Measurements from ENCODE around the gene NCOA1.

GRCh38 chr2:24469148-24469650 is 21.9 kb upstream of the NCOA1 start:
- no peak for TF ChIP-seq CTCF (IDR thresholded peaks at IDR 0.05; ENCODE audit: poor library complexity, severe bottlenecking)
- no peak for TF ChIP-seq EP300 (conservative IDR thresholded peaks at IDR 0.05; ENCODE audit: poor library complexity, severe bottlenecking)
- TF ChIP-seq SMC3 (conservative IDR thresholded peaks at IDR 0.05; ENCODE audit: poor library complexity): no peak
- TF ChIP-seq RAD21 (conservative IDR thresholded peaks at IDR 0.05): no peak
- TF ChIP-seq POLR2AphosphoS5 (IDR thresholded peaks at IDR 0.05): no peak
- no peak for TF ChIP-seq EZH2 (IDR thresholded peaks at IDR 0.05; ENCODE audit: borderline replicate concordance, insufficient read depth, low read length, poor library complexity, severe bottlenecking)
- no peak for TF ChIP-seq TAF1 (IDR thresholded peaks at IDR 0.05; ENCODE audit: low read depth)
